Islet precursor cell (in vitro differentiated cells): ENCODE results near the gene AGK.
"Not testable (repeated sequence)": the region's sequence is repeated elsewhere in the genome, so short reads cannot be mapped to it uniquely, and the experiment has no call there.

ENCODE experiments used
- DNase-seq: peaks from one replicate; pipeline ENCODE4 v3.0.0-alpha.2; 2018

AGK gene

DNA sequence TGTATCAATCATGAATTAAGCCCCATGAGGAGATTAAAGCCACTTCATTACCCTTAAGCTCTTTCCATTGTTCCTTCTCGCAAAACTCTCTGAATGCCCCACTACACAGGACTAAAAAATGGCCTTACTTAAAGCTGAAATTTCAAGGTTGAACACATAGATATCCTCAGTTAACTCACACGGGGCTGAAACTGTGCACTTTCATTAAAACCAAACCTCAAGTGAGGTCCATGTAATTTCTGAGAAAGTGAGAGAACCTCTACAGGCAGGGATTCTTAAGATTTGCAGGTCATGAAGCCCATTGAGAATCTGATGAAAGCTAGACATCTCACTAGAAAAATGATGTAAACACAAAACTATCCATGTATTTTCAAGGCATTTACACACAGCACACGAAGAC is 134.9 kb downstream of the AGK start:
- DNase-seq, result no peak

DNA sequence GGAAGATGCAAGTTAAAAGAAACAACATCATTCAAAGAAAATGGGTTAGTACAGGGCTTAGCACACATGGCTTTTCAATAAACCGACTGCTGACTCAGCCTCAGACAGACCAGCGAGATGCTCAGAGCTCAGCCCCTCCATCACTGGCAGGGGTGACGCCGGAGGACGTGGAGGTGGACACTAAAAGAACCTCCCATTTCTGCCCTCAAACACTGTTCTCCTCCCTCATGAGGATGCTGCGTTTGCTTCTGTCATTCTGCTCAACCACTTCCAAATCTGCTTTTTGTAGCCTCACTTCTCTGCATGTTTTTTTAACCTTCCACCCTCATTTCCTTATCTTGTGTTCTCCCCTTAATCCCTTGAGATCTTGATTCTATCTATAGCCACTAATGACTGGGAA is 135.5 kb downstream of the AGK start:
- DNase-seq, result no peak

DNA sequence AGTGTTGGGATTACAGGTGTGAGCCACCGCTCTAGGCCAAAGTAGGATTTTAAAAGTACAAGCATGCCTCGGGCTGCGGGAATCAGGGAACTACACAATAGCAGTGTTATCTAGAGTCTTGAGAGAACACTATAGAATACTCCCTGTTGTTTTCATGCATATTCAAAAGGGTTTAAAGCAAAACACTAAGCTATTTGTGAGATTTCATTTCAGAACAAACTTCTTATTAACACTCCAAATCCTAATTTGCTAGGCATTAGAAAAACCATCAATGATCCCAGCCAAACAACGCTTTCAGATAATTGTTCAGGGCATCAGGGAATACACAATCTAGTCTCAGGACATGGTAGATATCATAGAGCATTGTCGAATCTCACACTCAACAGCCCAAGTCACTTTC is 136.8 kb downstream of the AGK start:
- no peak for DNase-seq

DNA sequence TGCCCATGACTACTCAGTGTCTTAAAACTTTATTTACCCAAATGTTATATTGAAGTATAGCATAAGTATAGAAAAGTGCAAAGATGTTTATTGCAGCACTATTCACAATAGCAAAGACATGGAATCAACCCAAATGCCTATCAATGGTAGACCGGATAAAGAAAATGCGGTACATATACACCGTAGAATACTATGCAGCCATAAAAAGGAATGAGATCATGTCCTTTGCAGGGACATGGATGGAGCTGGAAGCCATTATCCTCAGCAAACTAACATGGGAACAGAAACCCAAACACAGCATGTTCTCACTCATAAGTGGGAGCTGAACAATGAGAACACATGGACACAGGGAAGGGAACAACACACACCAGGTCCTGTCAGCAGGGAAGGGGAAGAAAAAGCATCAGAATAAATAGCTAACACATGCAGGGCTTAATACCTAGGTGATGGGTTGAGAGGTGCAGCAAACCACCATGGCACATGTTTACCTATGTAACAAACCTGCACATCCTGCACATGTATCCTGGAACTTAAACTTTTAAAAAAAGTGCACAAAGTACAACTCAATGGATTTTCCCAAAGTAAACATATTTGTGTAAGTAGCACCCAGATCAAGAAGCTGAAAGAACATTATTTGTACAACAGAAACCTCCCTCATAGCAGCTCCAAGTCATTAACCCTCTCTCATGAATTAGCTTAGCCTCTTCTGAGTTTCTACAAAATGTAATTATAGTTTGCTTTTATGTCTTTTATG is 138.0 kb downstream of the AGK start:
- DNase-seq, result not testable (repeated sequence)

DNA sequence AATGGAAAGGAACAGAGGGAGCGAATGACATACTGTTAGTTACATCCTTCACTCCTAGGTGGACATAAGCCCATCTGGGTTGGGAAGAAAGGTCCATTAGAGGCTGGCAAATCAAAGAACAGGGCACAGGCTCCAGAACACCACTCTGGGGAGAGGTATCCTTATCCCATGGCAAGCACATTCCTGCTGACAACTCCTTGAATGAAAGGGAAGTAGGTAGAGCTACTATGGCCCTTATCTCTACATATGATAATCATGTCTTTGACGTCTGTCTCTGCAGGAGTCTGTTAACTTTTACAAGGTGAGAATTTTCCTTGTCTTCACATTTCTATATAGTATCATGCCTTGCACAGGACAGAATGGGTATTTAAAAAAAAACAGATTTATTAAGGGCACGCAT is 140.3 kb downstream of the AGK start:
- DNase-seq, result no peak

DNA sequence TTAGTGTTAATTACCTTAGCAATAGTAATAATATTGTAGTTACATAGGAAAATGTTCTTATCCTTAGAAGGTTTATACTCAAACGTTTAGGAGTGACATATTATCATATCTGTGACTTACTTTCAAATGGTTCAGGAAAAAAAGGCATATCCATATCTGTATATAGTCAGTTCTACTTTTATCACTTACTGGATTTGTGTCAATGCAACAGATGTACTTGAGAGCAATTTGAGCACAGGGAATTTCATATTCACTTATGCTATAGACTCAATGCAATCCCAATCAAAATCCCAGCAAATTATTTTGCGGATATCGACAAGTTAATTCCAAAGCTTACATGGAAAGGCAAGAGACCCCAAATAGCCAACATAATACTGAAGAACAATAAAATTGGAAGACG is 140.8 kb downstream of the AGK start:
- no peak for DNase-seq

DNA sequence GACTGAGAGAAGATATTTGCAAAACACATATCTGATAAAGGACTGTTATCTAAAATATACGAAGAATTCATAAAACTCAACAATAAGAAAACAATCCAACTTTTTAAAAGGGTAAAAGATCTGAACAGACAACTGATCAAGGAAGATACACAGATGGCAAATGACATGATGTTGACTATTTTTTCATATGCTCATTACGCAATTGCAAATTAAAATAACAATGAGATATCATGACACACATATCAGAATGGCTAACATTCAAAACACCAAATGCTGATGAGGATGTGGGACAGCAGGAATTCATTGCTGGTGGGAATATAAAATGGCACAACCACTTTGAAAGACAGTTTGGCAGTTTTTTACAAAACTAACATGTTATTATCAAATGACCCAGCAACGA is 141.9 kb downstream of the AGK start:
- no peak for DNase-seq

DNA sequence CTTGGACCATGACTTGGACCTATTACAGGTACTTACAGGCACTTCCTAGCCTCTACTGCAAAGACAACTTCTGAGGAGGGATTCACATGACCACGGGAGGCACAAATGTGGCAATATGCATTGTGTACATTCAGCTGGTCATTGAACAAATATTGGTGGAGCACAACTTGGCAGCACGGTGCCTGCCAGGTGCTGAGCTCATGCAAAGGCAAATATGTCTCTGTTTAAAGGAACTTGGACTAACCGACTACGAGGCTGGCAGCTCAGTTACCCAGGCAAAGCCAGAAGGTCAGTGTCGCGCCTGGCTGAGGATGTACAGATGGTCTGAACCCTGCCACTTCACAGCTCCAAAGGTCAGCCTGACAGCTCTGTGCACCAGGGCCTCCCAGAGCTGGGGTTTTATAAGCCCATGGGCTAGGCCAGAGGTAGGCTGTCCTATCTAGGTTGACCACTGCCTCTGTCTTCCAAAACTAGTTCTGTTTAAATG is 144.6 kb downstream of the AGK start:
- DNase-seq, result no peak

DNA sequence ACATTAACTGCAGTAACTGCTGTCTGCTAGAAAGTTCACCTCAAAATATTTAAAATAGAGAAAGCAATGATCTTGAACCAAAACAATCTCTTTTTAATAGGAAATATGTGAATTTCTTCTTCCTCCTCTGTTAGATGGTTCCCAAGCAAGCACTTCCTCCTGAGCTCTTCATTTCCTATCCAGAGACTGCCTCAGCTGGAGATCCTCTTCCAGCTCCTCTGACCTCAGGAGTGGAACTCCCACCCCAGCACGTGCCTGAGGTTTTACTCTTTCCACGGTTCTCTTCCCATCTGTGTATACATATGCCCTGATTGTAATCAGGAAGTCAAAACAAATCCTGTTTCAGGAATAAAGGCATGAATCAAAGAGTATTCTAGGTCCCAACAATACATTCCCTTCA is 145.1 kb downstream of the AGK start:
- DNase-seq, result no peak

DNA sequence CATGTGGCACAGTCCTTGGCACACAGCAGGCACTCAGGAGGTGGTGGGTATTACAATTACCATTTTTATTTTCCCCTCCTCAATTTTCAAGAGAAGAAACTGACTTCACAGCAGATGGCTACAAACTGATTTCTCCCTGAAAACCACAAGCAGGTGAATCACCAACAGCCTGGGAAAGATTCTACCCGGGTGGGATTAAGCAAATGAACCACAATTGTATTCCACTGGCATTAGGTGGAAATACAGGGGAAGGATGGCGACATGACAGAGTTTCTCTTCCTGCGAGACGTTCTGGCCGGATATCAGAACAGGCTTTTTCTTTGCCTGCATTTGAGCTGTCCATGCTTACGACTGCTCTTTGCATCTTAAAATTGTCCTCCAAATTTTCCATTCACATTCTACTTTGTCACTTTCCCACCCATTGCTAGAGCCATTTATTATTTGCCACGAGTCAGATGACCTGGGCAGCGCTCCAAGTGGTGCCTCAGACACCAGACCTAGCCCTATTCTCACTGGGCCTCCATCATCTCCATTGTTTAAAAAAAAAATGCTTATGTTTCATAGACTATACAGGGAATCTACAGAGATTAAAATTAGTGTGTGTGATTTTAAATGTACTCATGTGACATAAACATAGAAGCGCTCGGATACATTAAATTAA is 146.1 kb downstream of the AGK start:
- no peak for DNase-seq

DNA sequence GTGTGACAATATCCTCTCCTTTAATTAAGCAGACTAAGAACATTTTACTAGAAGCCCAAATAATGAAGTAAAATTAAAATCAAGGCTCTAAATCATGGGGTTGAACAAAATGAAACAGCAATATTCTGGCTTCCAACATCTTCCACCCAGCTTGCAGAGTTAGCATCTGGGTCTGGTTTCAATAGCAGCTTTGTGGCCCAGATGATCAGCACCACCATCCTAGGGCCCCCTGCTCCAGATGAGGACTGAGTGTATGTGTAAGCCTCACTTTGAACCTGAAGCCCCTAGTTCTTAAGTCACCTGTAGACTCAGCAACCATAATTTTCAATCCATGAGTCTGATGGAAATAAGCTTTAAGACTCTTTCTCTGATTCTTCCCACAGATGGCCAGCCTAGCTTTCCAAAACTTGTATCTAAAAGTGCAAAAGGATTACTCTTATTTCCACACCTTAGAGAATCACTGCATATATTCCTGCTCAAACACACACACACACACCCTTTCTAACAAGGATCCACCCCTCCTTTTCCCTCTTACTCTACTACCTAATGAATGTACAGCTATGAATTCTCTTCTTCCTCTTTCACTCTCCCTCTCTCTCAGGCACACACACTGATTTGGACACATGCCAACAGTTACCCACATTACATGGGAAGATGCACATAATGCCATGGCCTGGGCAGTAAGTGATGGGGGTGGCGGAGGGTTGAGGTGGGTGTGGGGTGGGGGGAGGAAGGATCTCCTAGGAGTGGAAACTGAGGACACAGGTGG is 147.2 kb downstream of the AGK start:
- no peak for DNase-seq

DNA sequence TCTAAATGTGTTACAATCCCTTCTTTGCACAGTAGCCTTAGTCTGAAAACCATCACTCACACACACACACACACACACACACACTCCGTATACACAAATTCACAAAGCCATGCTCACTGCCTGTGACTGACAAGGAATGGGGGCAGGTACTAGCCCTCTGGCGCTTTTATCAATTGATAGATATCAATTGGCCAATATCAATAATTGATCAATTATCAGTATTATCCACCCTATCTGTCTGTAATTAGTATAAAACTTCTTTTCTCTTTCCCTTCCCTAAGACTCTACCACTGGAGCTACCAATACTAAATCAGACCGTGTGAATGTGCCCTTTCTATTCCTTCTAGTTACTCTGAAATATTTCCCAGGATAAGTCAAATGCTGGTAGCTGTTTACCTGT is 148.7 kb downstream of the AGK start:
- no peak for DNase-seq

DNA sequence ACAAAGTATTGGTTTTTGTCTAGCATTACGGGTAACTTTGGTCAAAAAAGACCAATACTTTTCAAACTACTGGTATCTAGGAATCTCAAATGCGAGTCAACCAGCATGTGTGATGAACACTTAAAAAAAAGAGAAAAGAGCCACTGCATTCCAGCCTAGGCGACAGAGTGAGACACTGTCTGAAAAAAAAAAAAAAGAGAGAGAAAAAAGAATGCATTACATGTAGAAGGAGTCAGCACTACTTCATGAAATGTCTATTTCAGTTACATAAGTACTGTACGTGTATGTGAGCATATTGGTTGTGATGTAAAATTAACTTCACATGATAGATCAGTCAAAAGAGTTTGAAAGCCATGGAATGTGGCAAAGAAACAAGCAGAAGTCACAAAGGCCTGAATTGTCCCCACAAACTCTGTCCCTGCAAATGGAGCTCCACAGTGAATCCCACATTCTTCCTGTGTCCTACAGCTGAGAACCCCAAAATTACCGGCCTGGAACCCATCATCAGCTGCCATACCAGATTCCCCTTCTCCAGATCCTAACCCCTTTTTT is 149.2 kb downstream of the AGK start:
- no peak for DNase-seq

DNA sequence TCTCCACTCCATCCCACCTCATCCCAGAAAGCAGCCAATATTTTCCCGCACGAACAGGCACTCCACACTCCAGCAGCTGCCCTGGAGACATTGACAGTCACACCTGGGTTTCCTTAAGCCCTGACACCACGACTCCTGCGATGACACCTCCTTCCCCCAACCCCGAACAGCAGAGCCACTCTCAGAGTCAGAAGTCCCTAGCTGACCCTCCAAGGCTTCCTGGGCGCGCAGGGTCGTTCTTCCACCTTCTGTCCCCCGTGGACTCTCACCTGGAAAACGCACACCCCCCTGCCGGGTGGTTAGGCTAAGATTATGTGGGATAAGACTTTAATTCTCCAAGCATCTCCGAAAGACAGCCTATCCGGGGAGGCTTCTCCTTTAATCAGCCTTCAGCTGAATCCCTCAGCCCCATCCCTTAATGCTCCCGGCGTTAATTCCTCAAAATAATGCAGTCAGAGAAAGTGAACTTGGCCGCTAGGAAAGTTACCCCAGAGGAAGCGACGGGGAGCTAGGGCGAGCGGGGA is 149.7 kb downstream of the AGK start:
- peak; percentile 59 for DNase-seq

DNA sequence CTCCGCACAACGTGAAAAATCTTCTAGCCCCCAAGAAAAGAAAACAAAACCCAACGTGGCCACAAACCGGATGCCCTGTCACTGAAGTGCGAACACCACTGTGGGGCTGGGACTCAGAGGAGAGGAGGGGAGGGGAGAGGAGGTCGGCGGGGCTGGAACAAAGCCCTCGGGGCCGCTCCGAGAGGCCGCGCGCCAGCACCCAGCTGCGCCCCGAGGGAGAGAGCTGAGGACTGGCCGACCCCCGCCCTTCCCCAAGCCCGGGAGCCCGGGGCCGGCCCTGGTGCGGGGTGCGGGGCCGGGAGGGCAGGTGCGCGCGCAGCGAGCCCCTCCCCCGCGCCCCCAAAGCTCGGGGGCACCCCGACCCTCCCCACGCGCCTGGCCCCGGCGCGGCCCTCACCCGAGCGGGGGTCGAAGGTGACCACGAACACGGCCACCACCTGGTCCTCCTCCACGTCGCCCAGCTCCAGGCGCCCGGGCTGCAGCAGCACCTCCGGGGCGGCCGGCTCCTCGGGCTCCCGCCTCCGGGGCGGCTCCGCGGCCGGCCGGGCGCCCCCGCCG is 150.4 kb downstream of the AGK start:
- DNase-seq, result peak; percentile 69

DNA sequence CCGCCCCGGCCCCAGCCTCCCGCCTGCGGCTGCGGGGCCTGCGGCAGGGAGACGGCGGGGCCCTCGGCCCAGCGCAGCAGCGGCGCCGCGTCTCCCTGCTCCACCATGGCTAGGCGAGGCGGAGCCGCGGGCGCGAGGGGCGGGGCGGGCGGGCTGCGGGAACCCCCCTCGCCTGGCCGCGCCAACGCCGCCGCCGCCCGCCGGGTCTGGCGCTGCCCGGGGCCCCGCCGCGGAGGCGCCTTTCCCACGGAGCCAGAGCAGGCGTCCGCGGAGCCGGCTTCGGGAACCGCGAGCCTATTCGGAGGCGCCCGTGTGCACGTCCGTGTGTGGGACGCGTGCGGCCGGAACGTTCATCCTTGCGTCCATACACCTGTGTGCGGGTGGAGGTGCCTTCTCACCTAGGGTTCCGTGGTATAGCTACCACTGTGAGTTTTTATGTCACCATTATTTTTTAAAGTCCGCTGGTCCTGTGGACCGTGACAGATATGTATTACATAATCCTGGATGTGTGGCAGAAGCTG is 150.9 kb downstream of the AGK start, which contains the start of gene DENND11:
Gene DENND11, minus strand, starts transcription at position 120 of the 521 bp plus-strand sequence. Its CDS starts 13 bp downstream, at position 107.
- DNase-seq, result peak; percentile 66

DNA sequence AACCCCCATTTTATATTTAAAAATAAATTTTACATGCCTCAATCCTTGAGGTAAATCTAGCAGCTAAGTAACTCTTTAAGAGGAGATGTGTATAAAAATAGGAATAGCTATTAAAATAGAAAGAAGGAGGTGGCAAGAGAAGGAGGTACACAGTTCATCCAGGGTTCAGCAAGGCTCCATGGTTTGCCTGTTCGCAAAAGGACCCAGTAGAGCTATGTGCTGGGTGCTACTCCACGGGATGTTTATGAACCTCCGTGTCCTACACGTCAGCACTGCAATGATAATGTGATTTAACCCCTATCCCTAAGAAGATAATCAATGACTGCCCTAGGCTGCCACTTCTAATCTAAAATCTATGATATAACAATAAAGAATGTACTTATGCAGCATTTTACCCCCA is 151.7 kb downstream of the AGK start:
- DNase-seq, result no peak

DNA sequence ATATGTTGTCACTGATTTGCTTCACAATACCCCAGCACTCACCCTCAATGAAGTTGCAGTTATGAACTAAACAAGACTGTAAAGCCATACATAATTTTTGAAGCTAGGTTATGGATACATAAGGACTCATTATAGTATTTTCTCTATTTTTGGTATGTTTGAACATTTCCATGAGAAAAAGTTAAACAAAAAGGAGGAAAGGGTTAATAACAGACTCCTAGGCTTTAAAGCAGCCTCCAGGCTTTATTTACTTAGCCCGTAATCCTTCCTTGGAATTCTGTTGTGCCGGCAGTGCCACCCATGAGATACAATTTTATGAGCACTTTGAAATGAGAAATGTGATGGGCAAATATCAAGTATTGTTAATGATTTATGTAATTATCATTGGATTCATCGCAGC is 152.9 kb downstream of the AGK start:
- DNase-seq, result no peak

DNA sequence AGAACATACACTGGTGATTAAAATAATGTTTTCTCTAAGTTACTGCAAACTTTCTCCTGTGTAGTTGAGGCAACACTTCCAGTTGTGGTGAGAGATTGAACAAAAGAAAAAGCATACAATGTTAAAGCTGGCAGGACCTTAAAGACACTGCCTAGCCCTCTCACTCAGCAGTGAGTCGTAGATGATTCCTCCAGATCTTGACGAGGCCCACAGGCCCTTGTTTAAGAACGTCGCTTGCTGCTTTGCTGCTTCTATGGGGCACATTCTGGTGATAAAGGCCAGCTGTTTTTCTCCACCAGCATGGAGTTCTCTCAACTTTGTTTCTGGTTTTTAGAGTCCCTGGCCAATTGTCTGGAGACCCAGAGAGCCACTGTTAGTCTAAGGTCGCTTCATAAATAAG is 153.5 kb downstream of the AGK start:
- DNase-seq, result no peak
